ENCODE results near the gene ATP2B2.

ATP2B2 gene

GRCh38 chr3:10514407-10515069, 9.2 kb upstream of the ATP2B2 start:
- TF ChIP-seq JUND (IDR thresholded peaks at IDR 0.05; ENCODE audit: low read depth), result no peak
- in situ Hi-C loops (cut with HindIII; ENCODE audit: low pct_unique_long_range_greater_than_20kb, low sequenced_read_pairs), result no loop called here
- DNase-seq (ENCODE audit: low read depth in 1 of 2, low spot score in 1 of 2), result no peak

DNA sequence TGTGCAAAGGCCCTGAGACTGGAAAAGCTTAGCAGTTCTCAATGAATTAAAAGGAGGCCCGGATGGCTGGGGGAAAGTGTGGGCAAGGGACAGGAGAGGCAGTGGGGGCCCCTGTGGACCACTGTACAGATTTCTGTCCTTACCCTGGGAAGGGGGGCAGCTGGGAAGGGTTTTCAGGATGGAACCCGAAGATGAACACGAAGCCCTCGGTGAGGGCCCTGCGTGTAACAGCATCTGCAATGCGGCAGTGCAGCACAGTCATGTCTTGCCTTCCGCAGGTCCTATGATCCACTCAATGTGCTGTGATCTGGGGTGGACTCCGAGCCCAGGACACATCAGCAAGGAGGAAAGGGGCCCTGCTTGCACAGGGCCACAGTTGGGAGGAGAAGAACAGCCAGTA, 7.9 kb upstream of the ATP2B2 start:
- in situ Hi-C loops (cut with HindIII; ENCODE audit: low pct_unique_long_range_greater_than_20kb, low sequenced_read_pairs), result no loop called here
- DNase-seq (ENCODE audit: low read depth in 1 of 2, low spot score in 1 of 2), result no peak
- TF ChIP-seq JUND (IDR thresholded peaks at IDR 0.05; ENCODE audit: low read depth), result no peak

DNA sequence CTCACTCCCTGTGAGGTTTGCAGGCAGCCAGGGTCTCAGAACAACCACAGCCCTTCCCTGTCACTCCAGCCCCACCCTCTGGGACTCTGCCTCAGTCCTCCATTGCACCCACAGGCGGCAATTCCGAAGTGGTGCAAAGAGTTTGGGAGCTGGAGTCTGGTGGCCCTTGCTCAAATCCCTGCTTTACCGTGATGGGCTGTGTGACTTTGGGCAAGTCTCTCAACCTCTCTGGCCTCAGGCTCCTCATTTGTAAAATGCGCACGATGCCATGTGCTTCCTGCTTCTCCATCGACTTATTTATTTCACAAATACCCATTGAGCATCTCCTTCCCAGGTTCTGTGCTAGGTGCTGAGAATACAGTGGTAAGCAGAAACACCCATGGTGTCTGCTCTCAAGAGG, 7.3 kb upstream of the ATP2B2 start:
- DNase-seq (ENCODE audit: low read depth in 1 of 2, low spot score in 1 of 2), result no peak
- in situ Hi-C loops (cut with HindIII; ENCODE audit: low pct_unique_long_range_greater_than_20kb, low sequenced_read_pairs), result no loop called here
- no peak for TF ChIP-seq JUND (IDR thresholded peaks at IDR 0.05; ENCODE audit: low read depth)

DNA sequence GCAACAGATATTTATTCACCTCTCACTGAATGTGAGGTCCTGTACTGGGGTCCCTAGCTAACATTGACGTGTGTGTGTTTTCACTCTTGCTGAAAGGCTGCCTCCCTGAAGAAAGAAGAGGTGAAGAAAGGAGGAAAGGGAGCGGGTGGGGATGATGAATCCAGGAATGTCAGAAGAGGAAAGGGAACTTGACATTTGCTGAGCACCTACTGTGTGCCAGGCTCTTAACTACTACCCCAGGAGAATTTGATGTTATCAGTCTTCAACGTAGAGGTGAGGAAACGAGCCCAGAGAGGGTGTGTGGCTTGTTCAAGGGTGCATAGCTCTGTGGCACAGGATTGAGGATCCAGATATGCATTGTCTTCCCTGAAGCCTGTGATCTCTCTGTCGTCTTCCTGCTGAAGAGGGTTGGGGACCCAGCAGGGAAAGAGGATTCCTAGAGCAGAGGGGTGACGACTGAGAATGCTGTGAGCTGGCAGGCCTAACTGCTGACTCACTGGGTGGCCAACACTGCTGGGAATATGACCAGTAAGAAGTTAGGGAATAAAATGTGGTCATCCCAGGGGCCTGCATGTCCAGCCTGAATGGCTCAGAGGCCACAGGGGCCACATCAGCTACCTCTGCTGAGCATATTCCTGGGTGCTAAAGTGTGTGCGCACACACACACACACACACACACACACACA, 6.6 kb upstream of the ATP2B2 start:
- no peak for TF ChIP-seq JUND (IDR thresholded peaks at IDR 0.05; ENCODE audit: low read depth)
- in situ Hi-C loops (cut with HindIII; ENCODE audit: low pct_unique_long_range_greater_than_20kb, low sequenced_read_pairs), result no loop called here
- DNase-seq (ENCODE audit: low read depth in 1 of 2, low spot score in 1 of 2), result no peak

GRCh38 chr3:10510743-10511432, 5.5 kb upstream of the ATP2B2 start:
- in situ Hi-C loops (cut with HindIII; ENCODE audit: low pct_unique_long_range_greater_than_20kb, low sequenced_read_pairs), result no loop called here
- no peak for DNase-seq (ENCODE audit: low read depth in 1 of 2, low spot score in 1 of 2)
- no peak for TF ChIP-seq JUND (IDR thresholded peaks at IDR 0.05; ENCODE audit: low read depth)

- no peak for TF ChIP-seq JUND (IDR thresholded peaks at IDR 0.05; ENCODE audit: low read depth)
- in situ Hi-C loops (cut with HindIII; ENCODE audit: low pct_unique_long_range_greater_than_20kb, low sequenced_read_pairs), result no loop called here
- DNase-seq (ENCODE audit: low read depth in 1 of 2, low spot score in 1 of 2), result no peak
Observed at GRCh38 chr3:10510086-10510742, 4.8 kb upstream of the ATP2B2 start.

DNA sequence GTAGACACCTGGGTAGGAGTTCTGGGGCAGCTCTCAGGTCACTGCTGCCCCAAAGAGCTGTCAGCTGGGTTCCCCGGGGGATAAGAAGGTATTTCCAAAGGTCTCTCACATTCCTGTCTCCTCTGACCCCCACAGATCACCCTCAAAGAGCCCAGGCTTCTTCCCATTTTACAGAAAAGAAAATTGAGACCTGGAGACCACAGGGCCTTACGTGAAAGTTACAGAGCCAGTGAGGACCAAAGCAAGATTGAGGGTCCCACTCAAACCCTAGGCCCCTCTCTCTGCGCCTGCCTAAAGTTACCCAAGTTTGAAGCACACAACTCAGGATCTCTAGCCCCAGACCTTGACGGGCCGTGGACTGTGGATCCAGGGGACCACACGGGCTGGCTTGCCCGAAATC, 3.9 kb upstream of the ATP2B2 start:
- in situ Hi-C loops (cut with HindIII; ENCODE audit: low pct_unique_long_range_greater_than_20kb, low sequenced_read_pairs), result no loop called here
- TF ChIP-seq JUND (IDR thresholded peaks at IDR 0.05; ENCODE audit: low read depth), result no peak
- DNase-seq (ENCODE audit: low read depth in 1 of 2, low spot score in 1 of 2), result no peak

DNA sequence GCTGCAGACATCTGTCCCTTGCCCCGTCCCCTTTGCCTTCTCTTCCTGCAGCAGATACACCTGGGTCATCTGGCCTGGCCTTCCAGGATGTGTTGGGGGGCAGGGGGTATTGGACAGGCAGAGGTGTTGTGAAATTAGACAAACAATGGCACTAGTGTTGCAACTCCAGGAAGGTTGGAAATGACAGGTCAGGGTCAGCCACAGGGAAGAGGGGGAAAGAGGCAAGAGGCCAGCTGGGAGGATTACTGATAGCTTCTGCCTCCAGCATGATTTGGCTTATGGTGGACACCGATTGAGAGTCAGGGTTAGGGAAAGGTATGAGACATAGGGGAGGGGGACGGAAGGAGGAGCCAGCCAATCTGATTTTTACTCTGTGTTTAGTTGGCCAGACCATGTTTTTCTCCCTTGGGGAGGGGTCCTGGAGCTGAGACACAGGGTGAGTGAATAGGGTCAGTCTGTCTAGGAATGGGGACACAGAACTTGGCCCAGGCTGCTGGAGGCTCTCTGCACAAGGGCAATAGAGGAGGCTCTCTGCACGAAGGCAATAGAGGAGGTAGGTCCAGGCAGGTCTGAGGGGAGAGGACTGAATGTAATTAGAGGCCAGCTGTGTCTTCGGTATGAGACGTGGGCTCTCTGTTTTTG, 3.4 kb upstream of the ATP2B2 start:
- TF ChIP-seq JUND (IDR thresholded peaks at IDR 0.05; ENCODE audit: low read depth), result no peak
- DNase-seq (ENCODE audit: low read depth in 1 of 2, low spot score in 1 of 2), result no peak
- in situ Hi-C loops (cut with HindIII; ENCODE audit: low pct_unique_long_range_greater_than_20kb, low sequenced_read_pairs), result no loop called here

GRCh38 chr3:10508235-10508618, 2.8 kb upstream of the ATP2B2 start:
- no peak for TF ChIP-seq JUND (IDR thresholded peaks at IDR 0.05; ENCODE audit: low read depth)
- in situ Hi-C loops (cut with HindIII; ENCODE audit: low pct_unique_long_range_greater_than_20kb, low sequenced_read_pairs), result no loop called here
- DNase-seq (ENCODE audit: low read depth in 1 of 2, low spot score in 1 of 2), result no peak

DNA sequence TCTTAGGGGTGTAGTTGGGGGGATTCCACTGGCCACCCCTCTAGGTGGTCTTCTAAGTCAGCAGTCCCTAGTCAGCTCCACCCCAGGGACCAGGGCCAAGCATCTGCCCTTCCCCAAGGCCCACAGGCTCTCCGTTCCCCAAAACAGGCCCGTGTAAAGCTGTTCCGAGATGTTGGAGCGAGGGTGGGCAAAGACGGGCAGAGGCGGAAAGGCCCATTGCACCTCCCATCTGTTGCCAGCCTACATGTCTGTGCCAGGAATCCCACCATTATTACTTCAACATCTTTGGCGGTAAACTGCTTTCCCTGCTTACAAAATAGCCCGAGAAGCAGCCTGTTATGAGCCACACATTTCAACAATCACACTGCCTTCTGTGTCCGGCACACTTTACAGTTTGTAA, 1.9 kb upstream of the ATP2B2 start:
- in situ Hi-C loops (cut with HindIII; ENCODE audit: low pct_unique_long_range_greater_than_20kb, low sequenced_read_pairs), result no loop called here
- DNase-seq (ENCODE audit: low read depth in 1 of 2, low spot score in 1 of 2), result no peak
- TF ChIP-seq JUND (IDR thresholded peaks at IDR 0.05; ENCODE audit: low read depth), result no peak

- TF ChIP-seq JUND (IDR thresholded peaks at IDR 0.05; ENCODE audit: low read depth), result no peak
- DNase-seq (ENCODE audit: low read depth in 1 of 2, low spot score in 1 of 2), result no peak
- in situ Hi-C loops (cut with HindIII; ENCODE audit: low pct_unique_long_range_greater_than_20kb, low sequenced_read_pairs), result no loop called here
Observed at GRCh38 chr3:10506696-10507095, 1.3 kb upstream of the ATP2B2 start.

- TF ChIP-seq JUND (IDR thresholded peaks at IDR 0.05; ENCODE audit: low read depth), result no peak
- in situ Hi-C loops (cut with HindIII; ENCODE audit: low pct_unique_long_range_greater_than_20kb, low sequenced_read_pairs), result no loop called here
- no peak for DNase-seq (ENCODE audit: low read depth in 1 of 2, low spot score in 1 of 2)
Observed at GRCh38 chr3:10505791-10506585, 602 bp upstream of the ATP2B2 start.

Data from T47D (cell line).